NOMO-1 treated with DMSO at 0.1 percent for 48 hours (cell line): Measurements from ENCODE around the gene ERP44.

Experiments
- DNase-seq: peaks from one replicate; lab custom pipeline; 2025; ENCODE audit not compliant: unreplicated experiment; lab: John Stamatoyannopoulos, UW

Gene ERP44

GRCh38 chr9:99954819-99955218 lies 144.0 kb downstream of the ERP44 start:
- DNase-seq = no peak

- no peak for DNase-seq
These were observed 144.8 kb downstream of the ERP44 start for GRCh38 chr9:99953861-99954507.

DNA sequence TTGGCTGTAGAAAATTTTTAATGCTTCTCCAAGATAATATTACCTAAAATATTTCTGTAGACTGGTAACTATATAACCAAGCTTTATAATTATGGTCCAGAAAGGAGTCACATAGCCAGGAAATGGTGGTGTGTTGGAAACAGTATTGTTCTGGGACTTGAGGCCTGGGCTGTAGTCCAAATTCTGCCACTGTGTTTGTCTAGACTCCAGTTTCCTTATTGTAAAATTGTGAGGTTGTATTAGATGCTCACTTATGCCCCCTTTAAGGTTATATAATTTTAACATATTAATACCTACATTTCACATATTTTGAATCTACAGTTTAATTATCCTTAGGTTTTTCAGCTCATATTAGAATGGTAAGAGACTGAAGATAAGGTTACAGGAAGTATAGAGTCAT lies 149.9 kb downstream of the ERP44 start:
- no peak for DNase-seq

DNA sequence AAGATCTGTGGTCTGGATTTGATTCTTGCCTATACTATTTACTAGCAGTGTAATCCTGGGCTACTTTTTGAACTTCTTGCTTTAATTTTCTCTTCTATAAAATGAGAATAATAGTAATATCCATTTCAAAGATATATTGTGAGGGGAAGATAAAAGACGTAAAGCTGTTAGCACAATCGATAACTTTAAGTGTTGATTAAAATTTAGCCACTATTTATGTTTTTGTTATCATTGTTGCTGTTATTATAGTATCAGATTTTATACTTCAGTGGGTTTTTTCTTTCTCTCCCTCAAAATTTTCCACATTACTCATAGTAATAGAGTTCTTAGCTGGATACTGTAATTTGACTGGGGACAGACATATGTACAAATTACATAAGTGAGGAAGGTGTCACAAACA lies 150.3 kb downstream of the ERP44 start:
- DNase-seq = no peak

DNA sequence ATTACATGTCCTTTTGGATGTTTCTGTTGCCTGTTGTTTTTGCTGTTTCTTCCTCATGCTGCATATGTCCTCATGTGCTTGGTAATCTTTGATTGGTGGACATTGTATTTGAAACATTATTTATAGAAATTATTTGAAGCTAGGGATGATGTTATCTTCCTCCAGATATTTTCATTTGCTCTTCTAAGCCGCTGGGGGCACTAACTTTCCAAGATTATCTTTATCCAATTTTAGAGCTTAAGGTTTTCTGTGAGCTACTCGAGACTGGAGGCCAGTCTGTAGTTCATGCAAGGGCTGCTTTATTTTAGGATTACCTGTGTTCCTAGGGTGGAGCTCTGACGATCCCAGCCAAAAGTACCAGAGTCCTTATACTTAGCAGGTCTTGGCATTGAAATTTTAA lies 151.4 kb downstream of the ERP44 start:
- DNase-seq = no peak

GRCh38 chr9:99936947-99937587 lies 161.7 kb downstream of the ERP44 start:
- no peak for DNase-seq

GRCh38 chr9:99931155-99931840 lies 167.5 kb downstream of the ERP44 start:
- DNase-seq = no peak

DNA sequence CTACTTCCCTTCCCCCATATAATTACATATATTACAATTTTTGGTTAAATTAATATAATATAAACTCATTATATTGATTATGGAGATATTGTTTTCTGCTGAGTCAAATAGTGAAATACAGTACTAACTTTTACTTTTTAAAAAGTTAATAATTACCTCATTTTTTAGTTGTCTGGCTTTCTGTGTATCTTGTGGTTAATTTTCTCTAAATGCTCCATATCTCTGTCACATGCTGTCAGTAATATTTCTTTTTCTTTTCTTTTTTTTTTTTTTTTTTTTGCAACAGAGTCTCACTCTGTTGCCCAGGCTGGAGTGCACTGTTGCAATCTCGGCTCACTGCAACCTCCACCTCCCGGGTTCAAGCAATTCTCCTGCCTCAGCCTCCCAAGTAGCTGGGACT lies 169.1 kb downstream of the ERP44 start:
- no peak for DNase-seq
